Stimulated activated CD8-positive, alpha-beta memory T cell treated with anti-CD3 and anti-CD28 coated beads, Interleukin-15, amount 100 ng/mL, for 48 hours (primary cell): ENCODE results near the gene ORAI3.

Experiments used
- DNase-seq, 2 donors: peaks; one replicate each; pipeline ENCODE4 v3.0.0-alpha.2; 2020; ENCODE audit warnings: low read depth in 2 of 2

The ORAI3 gene

GRCh38 chr16:30992276-30992780 is 43.5 kb downstream of the ORAI3 start:
- DNase-seq, result no peak

GRCh38 chr16:30992931-30993816 is 44.3 kb downstream of the ORAI3 start:
- no peak for DNase-seq

- DNase-seq, result no peak
These were observed 47.1 kb downstream of the ORAI3 start for GRCh38 chr16:30995927-30996323.

GRCh38 chr16:30996324-30996984 is 47.6 kb downstream of the ORAI3 start:
- no peak for DNase-seq

GRCh38 chr16:30996985-30997724 is 48.3 kb downstream of the ORAI3 start:
- DNase-seq, result peak; percentile 73 to 74

GRCh38 chr16:30997725-30998711 is 49.1 kb downstream of the ORAI3 start:
- no peak for DNase-seq

GRCh38 chr16:30998852-30999761 is 50.2 kb downstream of the ORAI3 start:
- no peak for DNase-seq

GRCh38 chr16:31000671-31001382 is 52.0 kb downstream of the ORAI3 start:
- no peak for DNase-seq

- DNase-seq, result no peak
These were observed 52.8 kb downstream of the ORAI3 start for GRCh38 chr16:31001507-31002249.

- no peak for DNase-seq
These were observed 53.4 kb downstream of the ORAI3 start for GRCh38 chr16:31002250-31002700.

- no peak for DNase-seq
These were observed 54.0 kb downstream of the ORAI3 start for GRCh38 chr16:31002862-31003341.

GRCh38 chr16:31003744-31004143 is 54.9 kb downstream of the ORAI3 start:
- DNase-seq, result no peak
